HepG2 (cell line): ENCODE data around the gene KIF22. TPM values are rescaled to one million over a fixed set of nuclear protein-coding genes. Genes with fewer than 3 reads are reported as not detected.
A peak's percentile ranks its signal among the peaks of the same experiment; 100 is the strongest.

ENCODE experiments used
- ATF5 ChIP-seq: sonication (generic); formaldehyde crosslinking; IDR thresholded peaks from 2 replicates; pipeline ENCODE4 v1.4.0; 2020; ENCODE audit warnings: mild to moderate bottlenecking, low read depth, missing genetic modification reagents
- CENPT ChIP-seq: sonication (generic); formaldehyde crosslinking; IDR thresholded peaks from 2 replicates; pipeline ENCODE4 v1.8.0; 2022; ENCODE audit warnings: low read depth, mild to moderate bottlenecking, moderate library complexity, missing genetic modification reagents
- HNF4G ChIP-seq, 2 experiments: sonication (generic) in 1 of 2; formaldehyde crosslinking in 1 of 2; IDR thresholded peaks; 2 replicates each; pipeline versions ENCODE4 v1.4.0 to v1.6.1; 2011 to 2020; ENCODE audit warnings: borderline replicate concordance in 2 of 2, low read depth in 2 of 2, mild to moderate bottlenecking in 2 of 2, low read length in 1 of 2, missing genetic modification reagents in 1 of 2, moderate library complexity in 1 of 2
- KMT2A ChIP-seq: sonication (generic); formaldehyde crosslinking; IDR thresholded peaks from 2 replicates; pipeline ENCODE4 v1.4.0; 2020; ENCODE audit warnings: missing genetic modification reagents
- MED8 ChIP-seq: sonication (generic); formaldehyde crosslinking; IDR thresholded peaks from 2 replicates; pipeline ENCODE4 v1.8.1; 2023; ENCODE audit warnings: mild to moderate bottlenecking, missing genetic modification reagents; ENCODE audit not compliant: insufficient replicate concordance
- MLX ChIP-seq: IDR thresholded peaks from 2 replicates; pipeline ENCODE4 v1.6.1; 2016
- MXD3 ChIP-seq: IDR thresholded peaks from 2 replicates; pipeline ENCODE4 v1.6.1; 2016; ENCODE audit warnings: mild to moderate bottlenecking, missing biosample characterization, missing genetic modification reagents
- NFKBIZ ChIP-seq: IDR thresholded peaks from 2 replicates; pipeline ENCODE4 v1.6.1; 2018; ENCODE audit warnings: missing genetic modification reagents, missing compliant biosample characterization
- NR3C1 ChIP-seq: sonication (generic); formaldehyde crosslinking; IDR thresholded peaks from 2 replicates; pipeline ENCODE4 v1.4.0; 2020; ENCODE audit warnings: missing genetic modification reagents
- PAXIP1 ChIP-seq: sonication (generic); formaldehyde crosslinking; conservative IDR thresholded peaks from 2 replicates; pipeline ENCODE4 v1.4.0; 2020; ENCODE audit warnings: mild to moderate bottlenecking, missing genetic modification reagents, moderate library complexity
- PRPF4 ChIP-seq: fragments of 200-400 bp; formaldehyde crosslinking; IDR thresholded peaks from 2 replicates; pipeline ENCODE4 v1.6.1; 2016; ENCODE audit warnings: low read length, low read depth; ENCODE audit not compliant: poor library complexity, severe bottlenecking
- RCOR2 ChIP-seq: IDR thresholded peaks from 2 replicates; pipeline ENCODE4 v1.6.1; 2016; ENCODE audit warnings: missing biosample characterization, missing genetic modification reagents
- SETDB1 ChIP-seq: sonication (generic); formaldehyde crosslinking; IDR thresholded peaks from 2 replicates; pipeline ENCODE4 v1.5.1; 2020; ENCODE audit warnings: missing genetic modification reagents, mild to moderate bottlenecking, borderline replicate concordance
- TFDP2 ChIP-seq: sonication (generic); formaldehyde crosslinking; IDR thresholded peaks from 2 replicates; pipeline ENCODE4 v1.4.0; 2020; ENCODE audit warnings: missing genetic modification reagents
- ZNF281 ChIP-seq: sonication (generic); formaldehyde crosslinking; IDR thresholded peaks from 2 replicates; pipeline ENCODE4 v1.4.0; 2020; ENCODE audit warnings: missing genetic modification reagents, borderline replicate concordance
- ZNF333 ChIP-seq: sonication (generic); formaldehyde crosslinking; IDR thresholded peaks from 2 replicates; pipeline ENCODE4 v1.4.0; 2020; ENCODE audit warnings: mild to moderate bottlenecking, missing genetic modification reagents, borderline replicate concordance
- ZNF577 ChIP-seq: sonication (generic); formaldehyde crosslinking; IDR thresholded peaks from 2 replicates; pipeline ENCODE4 v1.4.0; 2020; ENCODE audit warnings: mild to moderate bottlenecking, low read depth, missing genetic modification reagents, borderline replicate concordance
- ZNF629 ChIP-seq: sonication (generic); formaldehyde crosslinking; conservative IDR thresholded peaks from 2 replicates; pipeline ENCODE4 v1.5.0; 2020; ENCODE audit warnings: missing genetic modification reagents
- polyA plus RNA-seq, 8 experiments: library from polyadenylated mRNA; depleted of rRNA in 3 of 8; stranded (reverse) in 7 of 8; unstranded in 1 of 8; fragments of >200 nt; fragmentation: Illumina TruSeq in 4 of 8; extraction: Trizol in 4 of 8; gene quantifications; 2 replicates each; pipeline versions ENCODE4 v1.2.1 to v1.2.3, GENCODE V29; 2011 to 2016; ENCODE audit warnings: low read depth in 4 of 8, missing spikeins in 1 of 8, mixed read lengths in 1 of 8; ENCODE audit not compliant: insufficient read depth in 1 of 8
- total RNA-seq, 5 experiments: library from RNA; depleted of rRNA; stranded (reverse); fragments of >200 nt; fragmentation: Illumina TruSeq; extraction: Trizol; gene quantifications; 2 replicates each; pipeline ENCODE4 v1.2.3, GENCODE V29; 2016; ENCODE audit warnings: low read depth in 1 of 5

Gene KIF22
- total and polyA plus RNA-seq, 2 of the 13 experiments (the other 11 are each of a cell fraction or from before 2014, with no cell fraction given) = 95.8 to 118 TPM

- TF ChIP-seq NR3C1 (CRISPR knock-in tag) = no peak
- peak; percentile 72; the same call in 1 of the 2 replicates for TF ChIP-seq MLX (CRISPR knock-in tag)
- TF ChIP-seq ZNF577 (CRISPR knock-in tag) = no peak
- 0 out of 2 replicates have a peak, but pooled peaks have one; percentile 64 for TF ChIP-seq MXD3
- TF ChIP-seq MED8 (CRISPR knock-in tag) = peak; percentile 58
- TF ChIP-seq KMT2A (CRISPR knock-in tag) = no peak
- peak; percentile 59; the same call in 1 of the 2 replicates for TF ChIP-seq TFDP2 (CRISPR knock-in tag)
- no peak for TF ChIP-seq ATF5 (CRISPR knock-in tag)
- no peak for TF ChIP-seq SETDB1 (CRISPR knock-in tag)
- TF ChIP-seq ZNF333 (CRISPR knock-in tag) = no peak
- no peak for TF ChIP-seq CENPT
- peak; percentile 79 for TF ChIP-seq ZNF629 (CRISPR knock-in tag)
- TF ChIP-seq PAXIP1 (CRISPR knock-in tag) = peak; percentile 99
- peak; percentile 92 for TF ChIP-seq RCOR2 (CRISPR knock-in tag)
- TF ChIP-seq HNF4G (IDR thresholded peaks at IDR 0.05; ENCODE audit: borderline replicate concordance, low read depth, low read length) = peak; percentile 93
- TF ChIP-seq HNF4G (CRISPR knock-in tag; IDR thresholded peaks at IDR 0.05; ENCODE audit: borderline replicate concordance, low read depth) = peak; percentile 94
- no peak for TF ChIP-seq PRPF4
- peak; percentile 94 for TF ChIP-seq NFKBIZ (CRISPR knock-in tag)
- TF ChIP-seq ZNF281 = peak; percentile 45; the same call in 1 of the 2 replicates
Measured at GRCh38 chr16:29765167-29766032, 25.2 kb upstream of the KIF22 start (continued).
